ENCODE data around the gene UGT2B17. TPM values are rescaled to one million over a fixed set of nuclear protein-coding genes. Genes with fewer than 3 reads are reported as not detected.
"Not testable (repeated sequence)": the region's sequence is repeated elsewhere in the genome, so short reads cannot be mapped to it uniquely, and the experiment has no call there.

UGT2B17 gene
- total RNA-seq (2022) (not detected in 2 replicates), Bru-seq, nascent RNA (percentile 4 among the genes with signal in this experiment), BruChase-seq, experiment 1, labeled RNA remaining after a 6-hour chase (percentile 8 among the genes with signal in this experiment), BruChase-seq, experiment 2, labeled RNA remaining after a 2-hour chase (percentile 7 among the genes with signal in this experiment)
- long read RNA-seq, result 0 reads

GRCh38 chr4:68576272-68577125, at the start of gene UGT2B17:
Gene UGT2B17, minus strand, starts transcription at chr4:68576322. Its CDS starts 7,838 bp downstream, at chr4:68568484.
- Mint-ChIP-seq H3K27me3 (ENCODE audit: insufficient read depth, unreplicated experiment) (no peaks in the 10 kb centered on the region), H3K27ac (ENCODE audit: low read depth, unreplicated experiment) (no peak within 1 kb of the TSS), H3K4me1 (ENCODE audit: insufficient read depth, unreplicated experiment) (peaks cover 8% of the 10 kb centered on the region), H3K9me3 (ENCODE audit: unreplicated experiment) (peaks cover 8% of the 10 kb centered on the region), H3K36me3 (ENCODE audit: insufficient read depth, unreplicated experiment) (no peaks in the 10 kb centered on the region), H3K4me3 (ENCODE audit: unreplicated experiment) (no peak within 1 kb of the TSS)
- no peak for DNase-seq (ENCODE audit: unreplicated experiment)
- BruUV-seq (replicated peaks), result no TSS peak
- ChIA-PET CTCF (no interaction called here), POLR2A (no interaction called here)
- TF ChIP-seq CTCF (IDR thresholded peaks at IDR 0.05; ENCODE audit: unreplicated experiment), result no peak
- intact Hi-C loops (cut with micrococcal nuclease), result no loop called here

- H3K4me3 Mint-ChIP-seq (ENCODE audit: unreplicated experiment); CTCF ChIA-PET; intact Hi-C loops (cut with micrococcal nuclease); H3K36me3 Mint-ChIP-seq (ENCODE audit: insufficient read depth, unreplicated experiment); BruUV-seq (replicated peaks); H3K27ac Mint-ChIP-seq (ENCODE audit: low read depth, unreplicated experiment); H3K27me3 Mint-ChIP-seq (ENCODE audit: insufficient read depth, unreplicated experiment); H3K9me3 Mint-ChIP-seq (ENCODE audit: unreplicated experiment); H3K4me1 Mint-ChIP-seq (ENCODE audit: insufficient read depth, unreplicated experiment); DNase-seq (ENCODE audit: unreplicated experiment); POLR2A ChIA-PET: not testable (repeated sequence)
Observed at GRCh38 chr4:68622731-68623130, 46.6 kb upstream of the UGT2B17 start.

GRCh38 chr4:68617003-68617698, 41.0 kb upstream of the UGT2B17 start:
- H3K36me3 Mint-ChIP-seq (ENCODE audit: insufficient read depth, unreplicated experiment), result no peaks in the 10 kb centered on the region
- H3K4me1 Mint-ChIP-seq (ENCODE audit: insufficient read depth, unreplicated experiment), result no peaks in the 10 kb centered on the region
- no peak overlapping the region for H3K4me3 Mint-ChIP-seq (ENCODE audit: unreplicated experiment)
- no peak overlapping the region for H3K27ac Mint-ChIP-seq (ENCODE audit: low read depth, unreplicated experiment)
- ChIA-PET CTCF (interaction anchor here (0.5 to 1.2 kb wide), 2 partner anchors 11 to 242 kb away, joined by 3 to 8 read pairs; no protein-coding TSS in a partner anchor), POLR2A (interaction anchor here (0.6 to 0.7 kb wide), 2 partner anchors 531 to 1641 kb away, joined by 3 read pairs; no protein-coding TSS in a partner anchor)
- intact Hi-C loops (cut with micrococcal nuclease), result no loop called here
- H3K27me3 Mint-ChIP-seq (ENCODE audit: insufficient read depth, unreplicated experiment), result no peaks in the 10 kb centered on the region
- no peaks in the 10 kb centered on the region for H3K9me3 Mint-ChIP-seq (ENCODE audit: unreplicated experiment)
- BruUV-seq (replicated peaks), result no TSS peak
- no peak for TF ChIP-seq CTCF (IDR thresholded peaks at IDR 0.05; ENCODE audit: unreplicated experiment)
- no peak for DNase-seq (ENCODE audit: unreplicated experiment)

- no peak for DNase-seq (ENCODE audit: unreplicated experiment)
- intact Hi-C loops (cut with micrococcal nuclease), result no loop called here
- TF ChIP-seq CTCF (IDR thresholded peaks at IDR 0.05; ENCODE audit: unreplicated experiment), result no peak
- no peaks in the 10 kb centered on the region for H3K36me3 Mint-ChIP-seq (ENCODE audit: insufficient read depth, unreplicated experiment)
- ChIA-PET CTCF (interaction anchor here (1.2 kb wide), 1 partner anchor 10 kb away, joined by 8 read pairs; no protein-coding TSS in a partner anchor), POLR2A (interaction anchor here (0.7 kb wide), 1 partner anchor 307 kb away, joined by 3 read pairs; no protein-coding TSS in a partner anchor)
- BruUV-seq (replicated peaks), result no TSS peak
- H3K27ac Mint-ChIP-seq (ENCODE audit: low read depth, unreplicated experiment), result no peak overlapping the region
- H3K4me3 Mint-ChIP-seq (ENCODE audit: unreplicated experiment), result no peak overlapping the region
- H3K9me3 Mint-ChIP-seq (ENCODE audit: unreplicated experiment), result no peaks in the 10 kb centered on the region
- H3K4me1 Mint-ChIP-seq (ENCODE audit: insufficient read depth, unreplicated experiment), result no peaks in the 10 kb centered on the region
- H3K27me3 Mint-ChIP-seq (ENCODE audit: insufficient read depth, unreplicated experiment), result no peaks in the 10 kb centered on the region
Observed at GRCh38 chr4:68615699-68616422, 39.7 kb upstream of the UGT2B17 start.
